ENCODE results near the gene ZDHHC15. TPM values are rescaled to one million over a fixed set of nuclear protein-coding genes. Genes with fewer than 3 reads are reported as not detected.
"Not testable (repeated sequence)": the region's sequence is repeated elsewhere in the genome, so short reads cannot be mapped to it uniquely, and the experiment has no call there.

Gene ZDHHC15
- 0.05 and 0.28 TPM in 2 replicates for total RNA-seq

- H3K4me1 Mint-ChIP-seq = peaks cover 10% of the 10 kb centered on the region
- peak within 1 kb of the TSS; percentile 87 for H3K4me3 Mint-ChIP-seq
- intact Hi-C loops (cut with micrococcal nuclease) = no loop called here
- peak within 1 kb of the TSS; percentile 75 for H3K27ac Mint-ChIP-seq
- H3K36me3 Mint-ChIP-seq (ENCODE audit: low read depth) = no peaks in the 10 kb centered on the region
- no peaks in the 10 kb centered on the region for H3K9me3 Mint-ChIP-seq
- H3K27me3 Mint-ChIP-seq = no peaks in the 10 kb centered on the region
- DNase-seq = peak; percentile 77
These were observed at the start of gene ZDHHC15 for GRCh38 chrX:75522565-75523431. TSS of gene ZDHHC15 (minus strand) at chrX:75523037. CDS start at chrX:75523024, 13 bp downstream.

GRCh38 chrX:75560544-75560943, 37.7 kb upstream of the ZDHHC15 start:
- H3K4me1 Mint-ChIP-seq; H3K9me3 Mint-ChIP-seq; H3K27ac Mint-ChIP-seq; H3K27me3 Mint-ChIP-seq; DNase-seq; intact Hi-C loops (cut with micrococcal nuclease); H3K36me3 Mint-ChIP-seq (ENCODE audit: low read depth); H3K4me3 Mint-ChIP-seq: not testable (repeated sequence)

- Mint-ChIP-seq H3K4me3 (no peak overlapping the region), H3K36me3 (ENCODE audit: low read depth) (no peaks in the 10 kb centered on the region), H3K9me3 (no peaks in the 10 kb centered on the region), H3K27me3 (no peaks in the 10 kb centered on the region), H3K4me1 (no peaks in the 10 kb centered on the region), H3K27ac (no peak overlapping the region)
- no peak for DNase-seq
- intact Hi-C loops (cut with micrococcal nuclease) = no loop called here
These were observed 24.9 kb upstream of the ZDHHC15 start for GRCh38 chrX:75547783-75548182.

GRCh38 chrX:75546724-75547511, 24.1 kb upstream of the ZDHHC15 start:
- H3K27ac Mint-ChIP-seq = no peak overlapping the region
- intact Hi-C loops (cut with micrococcal nuclease) = no loop called here

GRCh38 chrX:75544786-75545185, 21.9 kb upstream of the ZDHHC15 start:
- Mint-ChIP-seq H3K4me3 (no peak overlapping the region), H3K4me1 (no peaks in the 10 kb centered on the region), H3K27me3 (no peaks in the 10 kb centered on the region), H3K9me3 (no peaks in the 10 kb centered on the region), H3K27ac (no peak overlapping the region), H3K36me3 (ENCODE audit: low read depth) (no peaks in the 10 kb centered on the region)
- DNase-seq = no peak
- intact Hi-C loops (cut with micrococcal nuclease) = no loop called here

More at GRCh38 chrX:75546724-75547511, 24.1 kb upstream of the ZDHHC15 start:
- Mint-ChIP-seq H3K36me3 (ENCODE audit: low read depth) (no peaks in the 10 kb centered on the region), H3K27me3 (no peaks in the 10 kb centered on the region), H3K4me1 (no peaks in the 10 kb centered on the region), H3K9me3 (no peaks in the 10 kb centered on the region), H3K4me3 (no peak overlapping the region)
- no peak for DNase-seq

GRCh38 chrX:75483933-75484332, 38.9 kb downstream of the ZDHHC15 start:
- Mint-ChIP-seq H3K9me3 (no peaks in the 10 kb centered on the region), H3K36me3 (ENCODE audit: low read depth) (no peaks in the 10 kb centered on the region), H3K4me3 (no peak overlapping the region), H3K27ac (no peak overlapping the region), H3K4me1 (no peaks in the 10 kb centered on the region), H3K27me3 (no peaks in the 10 kb centered on the region)
- DNase-seq = no peak
- intact Hi-C loops (cut with micrococcal nuclease) = no loop called here

- H3K27me3 Mint-ChIP-seq; H3K27ac Mint-ChIP-seq; H3K4me3 Mint-ChIP-seq; H3K9me3 Mint-ChIP-seq; DNase-seq; H3K36me3 Mint-ChIP-seq (ENCODE audit: low read depth); intact Hi-C loops (cut with micrococcal nuclease); H3K4me1 Mint-ChIP-seq: not testable (repeated sequence)
These were observed 61.1 kb downstream of the ZDHHC15 start for GRCh38 chrX:75461780-75462179.

- Mint-ChIP-seq H3K9me3 (peaks cover 6% of the 10 kb centered on the region), H3K4me1 (no peaks in the 10 kb centered on the region), H3K27ac (no peak overlapping the region), H3K4me3 (no peak overlapping the region), H3K27me3 (no peaks in the 10 kb centered on the region), H3K36me3 (ENCODE audit: low read depth) (no peaks in the 10 kb centered on the region)
- intact Hi-C loops (cut with micrococcal nuclease) = no loop called here
- DNase-seq = no peak
These were observed 101.1 kb downstream of the ZDHHC15 start for GRCh38 chrX:75421688-75422230.

- H3K27me3 Mint-ChIP-seq; intact Hi-C loops (cut with micrococcal nuclease); DNase-seq; H3K9me3 Mint-ChIP-seq; H3K27ac Mint-ChIP-seq; H3K4me3 Mint-ChIP-seq; H3K36me3 Mint-ChIP-seq (ENCODE audit: low read depth); H3K4me1 Mint-ChIP-seq: not testable (repeated sequence)
These were observed 115.7 kb downstream of the ZDHHC15 start for GRCh38 chrX:75407153-75407552.

- no peak for DNase-seq
- Mint-ChIP-seq H3K4me3 (no peak overlapping the region), H3K36me3 (ENCODE audit: low read depth) (no peaks in the 10 kb centered on the region), H3K9me3 (peaks cover 16% of the 10 kb centered on the region), H3K4me1 (no peaks in the 10 kb centered on the region), H3K27me3 (no peaks in the 10 kb centered on the region), H3K27ac (no peak overlapping the region)
- intact Hi-C loops (cut with micrococcal nuclease) = no loop called here
These were observed 132.4 kb downstream of the ZDHHC15 start for GRCh38 chrX:75390470-75390869.

- H3K27ac Mint-ChIP-seq = no peak overlapping the region
- H3K36me3 Mint-ChIP-seq (ENCODE audit: low read depth) = no peaks in the 10 kb centered on the region
- H3K4me3 Mint-ChIP-seq = no peak overlapping the region
- H3K9me3 Mint-ChIP-seq = no peaks in the 10 kb centered on the region
- intact Hi-C loops (cut with micrococcal nuclease) = no loop called here
- DNase-seq = no peak
- no peaks in the 10 kb centered on the region for H3K4me1 Mint-ChIP-seq
- H3K27me3 Mint-ChIP-seq = no peaks in the 10 kb centered on the region
These were observed 153.1 kb downstream of the ZDHHC15 start for GRCh38 chrX:75369721-75370120.

- H3K27ac Mint-ChIP-seq = no peak overlapping the region
- H3K27me3 Mint-ChIP-seq = no peaks in the 10 kb centered on the region
- H3K4me1 Mint-ChIP-seq = no peaks in the 10 kb centered on the region
- no peak for DNase-seq
- no peaks in the 10 kb centered on the region for H3K9me3 Mint-ChIP-seq
- H3K36me3 Mint-ChIP-seq (ENCODE audit: low read depth) = no peaks in the 10 kb centered on the region
- no peak overlapping the region for H3K4me3 Mint-ChIP-seq
- intact Hi-C loops (cut with micrococcal nuclease) = no loop called here
These were observed 156.0 kb downstream of the ZDHHC15 start for GRCh38 chrX:75366861-75367260.

- Mint-ChIP-seq H3K4me1 (no peaks in the 10 kb centered on the region), H3K27ac (no peak overlapping the region), H3K9me3 (no peaks in the 10 kb centered on the region), H3K36me3 (ENCODE audit: low read depth) (no peaks in the 10 kb centered on the region), H3K27me3 (no peaks in the 10 kb centered on the region), H3K4me3 (no peak overlapping the region)
- intact Hi-C loops (cut with micrococcal nuclease) = no loop called here
- no peak for DNase-seq
These were observed 157.4 kb downstream of the ZDHHC15 start for GRCh38 chrX:75365243-75365975.
